NCI-H2171 treated with DMSO at 0.1 percent for 48 hours (cell line): Measurements from ENCODE around the gene RNASE8.
"Not testable (repeated sequence)": the region's sequence is repeated elsewhere in the genome, so short reads cannot be mapped to it uniquely, and the experiment has no call there.

ENCODE experiments used
- DNase-seq: peaks from one replicate; lab custom pipeline; 2025; lab: John Stamatoyannopoulos, UW

The RNASE8 gene

GRCh38 chr14:21030531-21030930, 27.1 kb upstream of the RNASE8 start:
- DNase-seq = no peak

- DNase-seq = no peak
Measured at GRCh38 chr14:21032326-21033132, 25.1 kb upstream of the RNASE8 start.

- no peak for DNase-seq
Measured at GRCh38 chr14:21033133-21033698, 24.4 kb upstream of the RNASE8 start.

- DNase-seq = no peak
Measured at GRCh38 chr14:21034707-21035106, 22.9 kb upstream of the RNASE8 start, which contains the start of gene RNASE13. Gene RNASE13 (minus strand): TSS chr14:21034807. CDS start chr14:21034288, 519 bp downstream.

- DNase-seq = no peak
Measured at GRCh38 chr14:21036751-21037150, 20.9 kb upstream of the RNASE8 start.

- no peak for DNase-seq
Measured at GRCh38 chr14:21037156-21037555, 20.5 kb upstream of the RNASE8 start.

- peak; percentile 82 for DNase-seq
Measured at GRCh38 chr14:21038441-21039422, 18.9 kb upstream of the RNASE8 start.

- peak; percentile 76 for DNase-seq
Measured at GRCh38 chr14:21039585-21040369, 17.8 kb upstream of the RNASE8 start.

GRCh38 chr14:21040370-21040925, 17.2 kb upstream of the RNASE8 start:
- DNase-seq = no peak

GRCh38 chr14:21040941-21041340, 16.7 kb upstream of the RNASE8 start:
- DNase-seq = not testable (repeated sequence)

- no peak for DNase-seq
Measured at GRCh38 chr14:21041676-21042433, 15.8 kb upstream of the RNASE8 start, which contains the start of gene RNASE7. Gene RNASE7 (plus strand): TSS chr14:21042362. CDS start chr14:21042993, 631 bp downstream.

- DNase-seq = no peak
Measured at GRCh38 chr14:21042918-21043317, 14.7 kb upstream of the RNASE8 start.

- no peak for DNase-seq
Measured at GRCh38 chr14:21043387-21043973, 14.1 kb upstream of the RNASE8 start.

- peak; percentile 23 for DNase-seq
Measured at GRCh38 chr14:21043974-21044618, 13.5 kb upstream of the RNASE8 start.

GRCh38 chr14:21047378-21047781, 10.2 kb upstream of the RNASE8 start:
- DNase-seq = no peak

GRCh38 chr14:21048638-21049037, 9.0 kb upstream of the RNASE8 start:
- no peak for DNase-seq

GRCh38 chr14:21049271-21049673, 8.3 kb upstream of the RNASE8 start:
- DNase-seq = no peak

- DNase-seq = no peak
Measured at GRCh38 chr14:21050597-21050996, 7.0 kb upstream of the RNASE8 start.
